Karpas-422 (cell line): ENCODE data around the gene TRIO. TPM values are rescaled to one million over a fixed set of nuclear protein-coding genes. Genes with fewer than 3 reads are reported as not detected.

Experiments
- DNase-seq: peaks from one replicate; pipeline ENCODE4 v3.0.0-alpha.2; 2015
- H2AFZ ChIP-seq: fragments of 200-600 bp; sonication (generic); 2 replicates; pipeline ENCODE4 v1.6.1; 2014; ENCODE audit warnings: antibody characterized with exemption, low read length, mixed read lengths
- H3K27ac ChIP-seq: fragments of 200-600 bp; sonication (generic); 2 replicates; pipeline ENCODE4 v1.5.1; 2014; ENCODE audit warnings: mild to moderate bottlenecking, low read length, moderate library complexity
- H3K27me3 ChIP-seq: fragments of 200-600 bp; sonication (generic); 2 replicates; pipeline ENCODE4 v1.6.1; 2014; ENCODE audit warnings: low read length, mixed read lengths
- H3K36me3 ChIP-seq: fragments of 200-600 bp; sonication (generic); 2 replicates; pipeline ENCODE4 v1.6.1; 2014; ENCODE audit warnings: low read length, mixed read lengths; ENCODE audit not compliant: insufficient read depth
- H3K4me1 ChIP-seq: fragments of 200-600 bp; sonication (generic); 2 replicates; pipeline ENCODE4 v1.6.1; 2014; ENCODE audit warnings: mild to moderate bottlenecking, low read length, mixed read lengths
- H3K4me2 ChIP-seq: fragments of 200-600 bp; sonication (generic); 2 replicates; pipeline ENCODE4 v1.6.1; 2014; ENCODE audit warnings: low read length, low read depth, mild to moderate bottlenecking; ENCODE audit not compliant: poor library complexity, severe bottlenecking
- H3K4me3 ChIP-seq: fragments of 200-600 bp; sonication (generic); 2 replicates; pipeline ENCODE4 v1.5.1; 2014; ENCODE audit warnings: mild to moderate bottlenecking, antibody characterized with exemption, low read length, mixed read lengths
- H3K79me2 ChIP-seq: fragments of 200-600 bp; sonication (generic); 2 replicates; pipeline ENCODE4 v1.6.1; 2014; ENCODE audit warnings: mild to moderate bottlenecking, low read length, mixed read lengths
- H3K9ac ChIP-seq: fragments of 200-600 bp; sonication (generic); 2 replicates; pipeline ENCODE4 v1.6.0; 2014; ENCODE audit warnings: low read length
- H3K9me2 ChIP-seq: fragments of 200-600 bp; sonication (generic), shearing (Covaris generic); replicated peaks from 2 replicates; pipeline ENCODE4 v1.6.0; 2014; ENCODE audit warnings: mild to moderate bottlenecking, low read length, moderate library complexity; ENCODE audit not compliant: insufficient read depth
- H3K9me3 ChIP-seq: fragments of 300-700, 200-600 bp; sonication (generic); 2 replicates; pipeline ENCODE4 v1.6.1; 2014; ENCODE audit warnings: low read length, mixed read lengths
- H4K20me1 ChIP-seq: fragments of 200-600 bp; sonication (generic); 2 replicates; pipeline ENCODE4 v1.6.1; 2014; ENCODE audit warnings: mild to moderate bottlenecking, antibody characterized with exemption, low read length, low read depth; ENCODE audit not compliant: insufficient read depth
- total RNA-seq: library from RNA; depleted of rRNA; stranded (reverse); fragments of >200 nt; shearing (Covaris generic); gene quantifications from 2 replicates; pipeline ENCODE4 v1.2.3, GENCODE V29; 2014; ENCODE audit warnings: low replicate concordance

Gene TRIO
- total RNA-seq, 1 experiment from 2014 or later: 0.04 TPM

DNA sequence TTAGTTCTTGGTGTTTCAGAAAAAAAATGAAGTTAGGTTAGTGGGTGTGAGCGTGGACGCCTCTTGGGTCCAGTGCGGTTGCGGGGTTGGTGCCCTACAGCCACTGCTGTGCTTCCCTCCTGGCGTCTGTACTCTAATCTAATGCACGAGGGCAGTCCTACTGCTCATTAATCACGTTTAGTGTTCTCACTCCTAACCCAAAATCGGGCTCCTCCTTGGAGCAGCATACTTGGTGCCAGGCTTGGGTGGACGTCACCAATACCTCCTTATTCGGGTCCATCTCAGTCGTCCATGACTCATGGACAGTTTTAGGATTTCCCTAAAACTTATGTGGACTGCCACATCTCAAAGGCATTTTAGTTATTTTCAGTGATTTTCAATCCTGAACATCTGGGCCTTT, 41.6 kb downstream of the TRIO start:
- no peaks in the 10 kb centered on the region for H3K4me1 ChIP-seq
- H3K4me3 ChIP-seq: no peak overlapping the region
- H3K9me2 ChIP-seq: no peaks in the 10 kb centered on the region
- no peaks in the 10 kb centered on the region for H3K27me3 ChIP-seq
- H3K36me3 ChIP-seq: no peaks in the 10 kb centered on the region
- no peak overlapping the region for H3K4me2 ChIP-seq
- no peaks in the 10 kb centered on the region for H3K79me2 ChIP-seq
- no peaks in the 10 kb centered on the region for H4K20me1 ChIP-seq
- no peaks in the 10 kb centered on the region for H3K9me3 ChIP-seq
- no peak overlapping the region for H2AFZ ChIP-seq
- DNase-seq: no peak
- no peak overlapping the region for H3K9ac ChIP-seq
- no peak overlapping the region for H3K27ac ChIP-seq

DNA sequence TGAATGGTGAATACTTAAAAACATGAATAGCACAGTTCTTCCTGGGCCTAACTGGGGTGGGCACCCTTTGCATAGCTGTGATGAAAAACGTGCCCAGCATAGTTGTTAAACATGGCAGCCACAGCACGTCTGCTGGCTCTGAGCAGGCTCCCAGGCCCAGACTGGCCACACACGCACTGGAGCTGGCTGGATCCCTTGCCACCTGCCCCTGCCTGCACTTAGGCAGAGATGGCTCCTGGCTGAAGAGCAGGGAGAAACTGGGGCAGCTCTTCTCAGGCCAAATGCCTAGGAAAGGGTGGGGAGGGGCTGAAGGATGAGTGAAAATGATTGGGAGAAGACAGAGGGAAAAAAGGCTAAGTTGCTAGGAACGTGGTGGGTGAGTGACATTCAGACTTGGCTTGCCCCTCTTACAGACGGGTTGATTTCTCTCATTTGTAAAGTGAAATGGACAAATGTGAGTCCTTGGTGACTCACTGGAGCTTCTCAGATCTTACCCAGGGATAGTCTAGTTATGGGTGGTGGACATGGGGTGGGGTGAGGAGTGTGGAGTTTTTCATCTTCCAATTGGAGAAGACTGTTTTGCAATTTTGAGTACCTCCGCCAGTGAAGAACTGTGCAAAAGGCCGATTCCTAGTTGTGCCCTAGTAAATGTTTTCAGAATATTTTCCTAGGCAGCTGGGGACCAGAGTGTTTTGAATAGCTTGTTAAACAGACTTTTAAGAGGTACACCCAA, 42.4 kb downstream of the TRIO start:
- Histone ChIP-seq H3K9me3 (no peaks in the 10 kb centered on the region), H2AFZ (no peak overlapping the region), H3K36me3 (no peaks in the 10 kb centered on the region), H3K27ac (no peak overlapping the region), H3K4me3 (no peak overlapping the region), H3K4me2 (no peak overlapping the region), H3K9ac (no peak overlapping the region), H3K27me3 (no peaks in the 10 kb centered on the region), H4K20me1 (no peaks in the 10 kb centered on the region), H3K79me2 (no peaks in the 10 kb centered on the region), H3K4me1 (no peaks in the 10 kb centered on the region), H3K9me2 (no peaks in the 10 kb centered on the region)
- DNase-seq: no peak

DNA sequence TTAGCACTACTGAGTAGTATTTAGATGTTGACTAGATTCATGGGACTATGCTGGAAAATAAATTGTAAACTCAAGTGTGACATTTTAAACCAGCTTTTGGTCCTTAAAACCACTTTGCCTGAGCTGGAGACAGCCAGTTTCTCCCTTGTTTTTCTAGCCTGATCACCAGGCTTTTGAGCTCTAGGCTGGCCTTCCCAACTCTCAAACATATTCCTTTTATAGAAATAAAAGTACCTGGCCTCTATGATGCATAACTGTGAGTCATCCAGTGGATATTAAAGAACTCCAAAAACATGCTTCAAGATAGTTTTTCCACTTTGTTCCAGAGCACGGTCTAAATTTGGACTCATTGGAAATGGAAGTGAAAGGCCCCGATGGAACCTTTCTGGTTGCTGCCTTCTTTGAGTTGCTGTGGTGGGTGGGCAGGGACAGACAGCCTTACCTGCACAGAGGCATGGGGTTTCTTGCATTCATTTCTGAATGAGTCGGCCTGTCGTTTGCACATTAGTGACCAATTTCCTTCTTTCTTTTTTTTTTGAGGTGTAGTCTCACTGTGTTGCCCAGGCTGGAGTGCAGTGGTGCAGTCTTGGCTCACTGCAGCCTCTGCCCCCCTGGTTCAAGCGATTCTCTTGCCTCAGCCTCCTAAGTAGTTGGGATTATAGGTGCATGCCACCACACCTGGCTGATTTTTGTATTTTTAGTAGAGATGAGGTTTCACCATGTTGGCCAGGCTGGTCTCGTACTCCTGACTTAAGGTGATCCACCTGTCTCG, 43.1 kb downstream of the TRIO start:
- H3K4me3 ChIP-seq: no peak overlapping the region
- no peak for DNase-seq
- H4K20me1 ChIP-seq: no peaks in the 10 kb centered on the region
- no peaks in the 10 kb centered on the region for H3K36me3 ChIP-seq
- no peaks in the 10 kb centered on the region for H3K27me3 ChIP-seq
- H3K79me2 ChIP-seq: no peaks in the 10 kb centered on the region
- no peak overlapping the region for H3K9ac ChIP-seq
- no peaks in the 10 kb centered on the region for H3K9me3 ChIP-seq
- no peak overlapping the region for H2AFZ ChIP-seq
- H3K9me2 ChIP-seq: no peaks in the 10 kb centered on the region
- H3K4me1 ChIP-seq: no peaks in the 10 kb centered on the region
- no peak overlapping the region for H3K4me2 ChIP-seq
- no peak overlapping the region for H3K27ac ChIP-seq

DNA sequence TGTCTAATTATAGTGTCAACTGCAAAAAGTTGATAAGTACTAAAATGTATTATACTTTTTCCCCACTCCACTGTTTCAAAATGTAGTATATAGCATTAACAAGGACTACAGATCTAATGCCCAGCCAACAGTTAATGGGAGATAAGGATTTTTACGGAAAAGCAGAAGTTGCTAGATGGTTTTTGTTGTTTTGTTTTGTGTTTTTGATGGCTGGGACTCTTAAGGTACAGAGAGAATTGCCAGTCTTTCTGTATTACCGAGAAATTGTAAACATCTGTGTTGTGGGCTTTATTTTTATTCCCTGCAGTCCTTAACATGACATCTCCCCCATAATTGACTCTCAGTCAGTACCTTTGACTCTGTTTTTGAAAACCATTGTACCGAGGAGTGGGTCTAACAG, 44.0 kb downstream of the TRIO start:
- no peak overlapping the region for H2AFZ ChIP-seq
- no peak overlapping the region for H3K4me3 ChIP-seq
- no peaks in the 10 kb centered on the region for H3K79me2 ChIP-seq
- H3K4me2 ChIP-seq: no peak overlapping the region
- H3K9me2 ChIP-seq: no peaks in the 10 kb centered on the region
- DNase-seq: no peak
- no peaks in the 10 kb centered on the region for H4K20me1 ChIP-seq
- no peaks in the 10 kb centered on the region for H3K27me3 ChIP-seq
- no peak overlapping the region for H3K27ac ChIP-seq
- H3K9me3 ChIP-seq: no peaks in the 10 kb centered on the region
- no peaks in the 10 kb centered on the region for H3K4me1 ChIP-seq
- no peak overlapping the region for H3K9ac ChIP-seq
- H3K36me3 ChIP-seq: no peaks in the 10 kb centered on the region

DNA sequence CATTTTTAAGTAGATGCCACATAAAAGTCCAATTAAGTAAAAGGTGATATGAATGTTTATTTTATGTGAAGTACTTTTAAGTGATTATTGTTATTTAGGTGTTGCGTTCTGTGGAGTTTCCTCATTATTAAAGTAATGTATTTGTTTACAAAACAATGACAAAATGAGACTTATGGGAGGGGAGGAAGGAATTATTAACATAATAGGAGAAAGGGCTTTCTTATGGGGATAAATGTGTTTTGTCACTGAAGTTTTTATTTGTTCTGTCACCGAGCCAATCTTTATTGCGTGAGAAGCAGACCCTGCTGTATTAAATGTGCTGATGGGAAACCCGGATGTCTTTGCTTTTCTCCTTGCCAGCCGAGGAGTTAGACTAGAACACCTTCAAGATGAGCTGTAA, 44.5 kb downstream of the TRIO start:
- H4K20me1 ChIP-seq: no peaks in the 10 kb centered on the region

DNA sequence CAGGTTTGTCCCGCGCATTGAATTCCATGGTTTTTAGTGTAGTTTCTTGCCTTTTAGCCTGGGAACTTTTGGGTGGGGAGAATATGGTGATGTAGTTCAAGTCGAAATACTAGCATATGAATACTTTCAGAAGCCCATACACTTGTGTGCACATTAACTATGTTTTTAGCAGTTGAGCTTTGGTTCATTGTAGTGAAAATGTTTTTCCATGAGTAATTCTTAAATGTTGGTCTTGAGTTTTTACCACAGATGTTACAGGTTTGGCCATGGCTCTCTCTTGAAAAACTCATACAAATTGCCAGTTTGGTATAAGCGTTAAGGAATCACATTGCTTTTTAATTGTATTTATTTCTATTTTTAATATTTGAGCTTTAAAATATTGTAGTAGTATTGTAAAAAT, 45.6 kb downstream of the TRIO start:
- Histone ChIP-seq H2AFZ (no peak overlapping the region), H3K9me2 (no peaks in the 10 kb centered on the region), H3K79me2 (no peaks in the 10 kb centered on the region), H3K27ac (no peak overlapping the region), H3K27me3 (no peaks in the 10 kb centered on the region), H3K9me3 (no peaks in the 10 kb centered on the region), H3K9ac (no peak overlapping the region), H3K4me3 (no peak overlapping the region), H3K4me1 (no peaks in the 10 kb centered on the region), H3K4me2 (no peak overlapping the region), H4K20me1 (no peaks in the 10 kb centered on the region), H3K36me3 (no peaks in the 10 kb centered on the region)
- no peak for DNase-seq

More for the DNA sequence above, 44.5 kb downstream of the TRIO start:
- Histone ChIP-seq H3K9me3 (no peaks in the 10 kb centered on the region), H3K36me3 (no peaks in the 10 kb centered on the region), H3K27me3 (no peaks in the 10 kb centered on the region), H2AFZ (no peak overlapping the region), H3K4me1 (no peaks in the 10 kb centered on the region), H3K9me2 (no peaks in the 10 kb centered on the region), H3K79me2 (no peaks in the 10 kb centered on the region), H3K4me2 (no peak overlapping the region), H3K9ac (no peak overlapping the region), H3K27ac (no peak overlapping the region), H3K4me3 (no peak overlapping the region)
- no peak for DNase-seq

DNA sequence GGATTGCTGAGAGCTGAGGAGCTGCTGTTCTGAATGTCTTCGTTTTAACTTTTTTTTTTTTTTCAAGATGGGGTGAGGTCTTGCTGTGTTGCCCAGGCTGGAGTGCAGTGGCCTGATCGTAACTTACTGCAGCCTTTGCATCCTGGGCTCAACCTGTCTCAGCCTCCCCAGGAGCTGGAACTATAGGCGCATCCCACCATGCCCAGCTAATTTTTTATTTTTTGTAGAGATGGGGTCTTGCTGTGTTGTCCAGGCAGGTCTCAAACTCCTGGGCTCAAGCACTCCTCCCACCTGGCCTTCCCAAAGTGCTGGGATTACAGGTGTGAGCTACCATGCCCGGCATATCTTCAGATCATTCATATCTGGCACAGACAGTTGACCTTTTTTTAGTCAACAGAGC, 46.5 kb downstream of the TRIO start:
- no peaks in the 10 kb centered on the region for H3K9me3 ChIP-seq
- no peaks in the 10 kb centered on the region for H3K27me3 ChIP-seq
- H3K4me1 ChIP-seq: no peaks in the 10 kb centered on the region
- no peak for DNase-seq
- H3K4me2 ChIP-seq: no peak overlapping the region
- no peaks in the 10 kb centered on the region for H3K36me3 ChIP-seq
- no peaks in the 10 kb centered on the region for H3K79me2 ChIP-seq
- no peak overlapping the region for H3K27ac ChIP-seq
- H3K9ac ChIP-seq: no peak overlapping the region
- H3K9me2 ChIP-seq: no peaks in the 10 kb centered on the region
- H2AFZ ChIP-seq: no peak overlapping the region
- no peak overlapping the region for H3K4me3 ChIP-seq
- H4K20me1 ChIP-seq: no peaks in the 10 kb centered on the region

DNA sequence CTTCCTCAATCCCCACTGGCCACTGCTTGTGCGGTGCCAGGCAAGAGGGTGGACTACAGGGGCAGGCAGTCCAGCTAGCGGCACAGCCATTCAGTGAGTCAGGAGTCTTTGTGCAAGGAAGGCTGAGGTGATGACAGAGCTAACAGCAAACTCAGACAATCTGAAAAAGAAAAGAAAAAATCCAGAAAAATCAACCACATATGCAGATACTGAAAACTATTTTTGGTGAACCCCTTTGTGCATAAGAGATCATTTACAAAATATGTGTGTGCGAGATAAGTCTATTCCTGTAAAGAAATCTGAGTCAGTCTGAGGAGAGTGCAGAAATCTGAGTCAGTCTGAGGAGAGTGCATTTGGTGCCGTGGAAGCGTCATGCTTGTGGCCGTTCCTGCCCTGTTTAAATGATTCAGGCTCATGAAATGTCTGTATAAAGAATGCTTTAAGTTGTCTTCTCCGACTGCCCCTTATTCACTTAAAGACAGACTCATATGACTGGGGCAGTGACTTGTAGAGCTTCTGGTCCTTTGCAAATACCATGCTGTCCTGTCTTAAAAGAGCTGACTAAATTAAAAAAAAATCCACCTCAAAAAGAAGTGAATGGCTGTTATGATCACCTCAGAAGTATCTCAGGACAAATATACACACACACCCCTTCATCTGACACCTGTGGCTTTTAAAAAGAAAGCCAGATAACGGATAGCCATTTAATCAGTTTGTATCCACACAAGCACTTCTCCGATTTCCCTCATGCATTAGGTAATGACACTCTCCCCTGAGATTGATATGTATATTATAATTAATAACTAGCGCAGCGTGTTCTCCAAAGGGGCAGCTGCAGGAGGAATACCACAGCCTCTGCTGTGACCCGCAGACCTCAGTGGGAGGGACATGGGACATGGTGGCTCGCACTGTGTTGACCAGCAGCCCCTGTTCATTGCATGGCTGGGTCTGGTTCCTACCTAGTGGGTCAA, 47.3 kb downstream of the TRIO start:
- Histone ChIP-seq H3K4me1 (no peaks in the 10 kb centered on the region), H3K79me2 (no peaks in the 10 kb centered on the region), H3K4me2 (no peak overlapping the region), H3K27me3 (no peaks in the 10 kb centered on the region), H3K27ac (no peak overlapping the region), H3K36me3 (no peaks in the 10 kb centered on the region), H3K9ac (no peak overlapping the region), H4K20me1 (no peaks in the 10 kb centered on the region), H3K9me3 (no peaks in the 10 kb centered on the region), H3K4me3 (no peak overlapping the region), H2AFZ (no peak overlapping the region), H3K9me2 (no peaks in the 10 kb centered on the region)
- DNase-seq: no peak
